PFSK-1 (cell line): Measurements from ENCODE around the gene ADGRF3.

Experiments
- POLR2AphosphoS5 ChIP-seq: IDR thresholded peaks from 2 replicates; pipeline ENCODE4 v1.6.1; 2012; ENCODE audit warnings: low read depth, mild to moderate bottlenecking, control low read depth, low read length, moderate library complexity
- REST ChIP-seq, 2 experiments: IDR thresholded peaks; 2 replicates each; pipeline versions ENCODE4 v1.6.1 to v1.8.0; 2011 to 2012; ENCODE audit warnings: low read depth in 2 of 2, low read length in 2 of 2, control low read depth in 1 of 2, inconsistent platforms in 1 of 2, mild to moderate bottlenecking in 1 of 2, moderate library complexity in 1 of 2; ENCODE audit not compliant: insufficient read depth in 1 of 2

- TF ChIP-seq POLR2AphosphoS5 (no peak), REST (IDR thresholded peaks at IDR 0.05; ENCODE audit: insufficient read depth in 1 of 2, low read depth in 2 of 2, low read length in 2 of 2) (no peak)
These were observed 30.2 kb upstream of the ADGRF3 start for GRCh38 chr2:26376799-26377198.
